HG03039 (cell line): ENCODE measurements around the gene CCDC28A.
A peak's percentile ranks its signal among the peaks of the same experiment; 100 is the strongest.

ENCODE experiments used
- ATAC-seq: cut with Tn5 transposase; IDR thresholded peaks from one replicate; pipeline ENCODE4 v1.9.1; 2021; ENCODE audit warnings: mild to moderate bottlenecking, moderate library complexity; ENCODE audit not compliant: unreplicated experiment

Gene CCDC28A

DNA sequence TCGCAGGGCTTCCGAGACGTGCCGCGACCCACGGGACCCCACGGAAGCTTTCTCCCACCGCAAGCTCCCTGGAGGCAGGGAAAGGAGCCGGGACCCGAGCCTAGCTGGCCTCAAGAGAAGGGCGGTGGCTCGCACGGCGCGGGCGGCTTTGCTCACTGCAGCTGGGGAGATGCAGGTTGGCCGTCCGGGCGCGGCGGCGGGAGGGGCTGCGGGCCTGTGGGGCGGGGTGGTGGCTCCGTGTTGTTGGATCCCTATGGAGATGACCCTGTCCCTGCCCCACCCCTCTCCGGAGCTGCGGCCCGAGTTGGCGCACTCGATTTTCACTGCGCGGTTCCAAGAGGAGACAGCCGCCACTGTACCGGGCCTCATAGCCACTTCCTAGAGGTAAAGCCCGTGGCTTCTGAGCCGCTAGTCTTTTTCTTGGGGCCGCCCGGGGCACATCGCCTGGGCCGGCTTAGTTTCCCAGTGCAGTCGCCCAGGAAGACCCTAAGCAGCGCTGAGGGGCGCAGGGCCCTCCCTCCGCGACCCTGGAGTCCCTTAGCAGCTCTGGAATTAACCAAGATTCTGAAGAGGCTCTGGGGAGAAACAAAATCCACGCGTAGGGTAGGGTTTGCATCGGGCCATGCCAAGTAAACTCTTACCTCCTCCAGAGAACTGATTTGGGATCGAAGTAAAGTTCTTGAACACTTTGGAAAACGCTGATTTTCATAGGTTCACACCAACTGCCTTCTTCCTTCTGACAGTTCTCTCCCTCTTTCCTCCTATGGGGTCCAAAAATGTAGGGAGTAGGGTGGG lies 22.4 kb downstream of the CCDC28A start, which contains the start of gene ECT2L:
Gene ECT2L (plus strand): TSS at position 279 of the 795 bp plus-strand sequence. CDS start 17,188 bp downstream, outside the sequence.
- no peak for ATAC-seq

DNA sequence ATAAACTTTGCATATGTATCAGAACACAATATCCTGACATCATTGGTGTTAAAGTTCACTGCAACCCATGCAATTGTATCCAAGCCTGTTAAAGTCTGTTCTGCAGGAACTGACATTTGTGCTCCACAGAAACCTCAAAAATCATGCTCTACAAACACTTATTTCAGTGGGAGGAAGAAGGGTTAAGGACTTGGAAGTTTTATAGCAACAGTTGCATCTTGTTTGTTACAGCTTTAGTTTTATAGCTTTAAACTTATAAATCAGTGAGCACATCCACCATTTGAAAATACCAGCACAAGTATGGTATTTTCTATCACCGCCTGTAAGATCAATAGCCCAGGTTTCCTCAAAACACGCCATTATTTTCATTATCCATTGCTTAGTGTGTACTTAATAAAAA lies 23.2 kb downstream of the CCDC28A start:
- no peak for ATAC-seq

DNA sequence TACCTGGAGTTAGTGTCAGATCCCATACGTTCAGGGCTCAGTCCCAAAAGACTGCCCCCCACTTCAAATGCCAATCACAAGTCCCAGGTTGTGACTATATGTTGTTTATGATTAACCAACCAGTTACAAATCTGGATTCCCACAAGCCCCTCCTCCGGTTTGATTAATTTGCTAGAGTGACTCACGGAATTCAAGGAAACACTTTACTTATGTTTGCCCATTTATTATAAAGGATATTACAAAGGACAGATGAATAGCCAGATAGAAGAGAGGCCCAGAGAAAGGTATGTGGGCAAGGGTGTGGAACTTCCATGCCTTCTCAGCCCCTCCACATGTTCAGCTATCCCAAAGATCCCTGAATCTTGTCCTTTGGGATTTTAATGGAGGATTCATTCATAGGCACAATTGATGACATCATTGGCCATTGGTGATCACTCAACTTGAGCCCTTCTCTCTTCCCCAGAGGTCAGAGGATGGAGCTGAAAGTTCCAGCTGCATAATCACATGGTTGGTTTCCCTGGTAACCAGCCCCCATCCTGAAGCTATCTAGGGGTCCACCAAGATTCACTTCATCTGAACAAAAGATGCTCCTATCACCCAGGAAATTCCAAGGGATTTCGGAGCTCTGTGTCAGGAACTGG lies 24.4 kb downstream of the CCDC28A start:
- no peak for ATAC-seq

DNA sequence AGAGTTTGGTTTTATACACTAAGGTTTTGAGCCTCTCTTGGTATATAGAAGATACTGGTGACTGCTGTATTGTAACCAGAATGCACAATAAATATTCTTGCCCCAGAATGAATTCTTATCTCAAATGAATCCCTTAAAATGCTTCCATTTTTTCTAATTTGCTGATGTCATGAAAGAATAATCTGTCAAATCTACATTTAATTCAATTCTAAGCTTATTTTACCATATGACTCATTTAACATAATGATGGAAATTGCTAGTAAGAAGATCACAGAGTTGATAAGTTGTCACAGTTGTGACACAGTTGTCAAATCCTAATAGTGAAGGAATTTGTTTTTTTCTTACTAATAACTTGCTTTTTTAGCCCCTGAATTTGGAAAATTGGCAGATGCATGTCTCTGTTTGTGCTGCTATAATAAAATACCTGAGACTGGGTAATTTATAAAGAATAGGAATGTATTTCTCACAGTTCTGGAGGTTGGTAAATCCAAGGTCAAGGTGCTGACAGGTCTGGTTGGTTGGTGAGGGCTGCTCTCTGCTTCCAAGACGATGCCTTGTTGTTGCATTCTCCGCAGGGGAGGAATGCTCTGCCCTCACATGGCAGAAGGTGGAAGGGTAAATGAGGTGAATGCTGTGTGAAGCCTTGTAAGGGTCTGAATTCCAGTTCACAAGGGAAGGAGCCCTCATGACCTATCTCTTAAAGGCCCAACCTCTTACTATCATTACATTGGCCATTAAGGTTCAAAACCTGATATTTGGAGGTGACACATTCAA lies 27.0 kb downstream of the CCDC28A start:
- ATAC-seq, result no peak

DNA sequence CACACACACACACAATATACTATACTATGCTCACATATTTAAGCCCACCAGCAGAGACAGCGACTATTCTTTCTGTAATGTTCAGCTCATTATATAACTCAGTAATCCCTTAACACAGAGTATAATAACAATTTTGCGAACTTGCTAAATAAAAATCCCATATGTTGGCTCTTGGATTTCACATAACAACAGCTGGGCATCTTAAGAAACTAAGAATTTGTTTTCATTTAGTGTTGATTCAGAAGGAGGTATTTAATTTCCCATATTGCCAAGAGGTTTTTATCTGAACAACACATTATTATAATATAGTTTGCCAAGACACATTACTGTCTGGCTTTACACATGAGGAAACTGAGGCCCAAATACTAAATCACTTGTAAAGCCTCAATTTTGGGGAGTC lies 29.8 kb downstream of the CCDC28A start:
- no peak for ATAC-seq

DNA sequence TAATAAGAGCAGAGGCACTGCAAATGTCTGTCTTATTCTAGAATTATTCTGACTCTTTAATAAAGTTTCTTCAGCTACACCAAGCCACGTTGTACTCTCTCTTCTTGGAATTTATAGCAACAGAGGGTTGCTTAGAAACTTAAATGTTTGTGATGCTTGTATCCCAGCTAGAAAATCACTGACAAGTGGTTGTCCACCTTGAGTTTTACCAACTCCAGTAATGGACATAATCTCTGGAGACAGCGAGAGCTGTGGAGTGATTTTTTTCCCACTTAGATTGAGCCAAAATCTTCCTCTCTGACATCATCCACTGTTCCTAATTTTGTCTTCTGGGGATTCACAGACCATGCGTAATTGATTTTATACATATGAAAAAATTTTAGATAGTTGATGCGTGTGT lies 30.3 kb downstream of the CCDC28A start:
- ATAC-seq, result no peak

DNA sequence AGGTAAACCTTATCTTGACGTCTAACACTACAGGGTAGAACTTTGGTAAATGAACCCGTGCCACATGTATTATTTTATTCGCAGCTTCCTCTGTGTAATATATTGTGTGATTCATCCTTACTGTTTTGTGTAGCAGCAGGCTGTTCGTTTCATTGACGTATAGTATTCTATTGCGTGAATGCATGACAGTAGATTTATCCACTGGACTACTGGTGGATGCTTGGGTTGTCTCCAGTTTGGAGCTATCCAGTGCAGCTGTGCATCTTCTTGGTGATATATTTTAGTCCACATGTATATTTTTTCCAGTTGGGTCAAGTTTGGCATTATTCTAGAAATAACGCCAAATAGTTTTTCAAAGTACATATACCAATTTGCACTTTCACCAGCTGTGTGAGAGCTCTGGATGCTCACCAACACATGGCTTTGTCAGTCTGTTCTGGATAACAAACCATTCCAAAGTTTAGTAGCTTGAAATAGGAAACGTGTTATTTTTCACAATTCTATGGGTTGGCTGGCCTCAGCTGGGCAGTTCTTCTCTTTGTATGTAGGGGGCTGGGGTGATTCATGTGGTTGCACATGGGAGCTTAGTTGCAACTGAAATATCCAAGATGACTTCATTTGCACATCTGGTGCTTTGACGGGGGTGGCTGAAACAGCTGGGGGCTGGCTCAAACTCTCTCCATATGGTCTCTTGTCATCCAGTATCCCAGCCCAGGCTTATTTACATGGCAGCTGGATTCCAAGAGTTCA lies 31.6 kb downstream of the CCDC28A start:
- no peak for ATAC-seq

DNA sequence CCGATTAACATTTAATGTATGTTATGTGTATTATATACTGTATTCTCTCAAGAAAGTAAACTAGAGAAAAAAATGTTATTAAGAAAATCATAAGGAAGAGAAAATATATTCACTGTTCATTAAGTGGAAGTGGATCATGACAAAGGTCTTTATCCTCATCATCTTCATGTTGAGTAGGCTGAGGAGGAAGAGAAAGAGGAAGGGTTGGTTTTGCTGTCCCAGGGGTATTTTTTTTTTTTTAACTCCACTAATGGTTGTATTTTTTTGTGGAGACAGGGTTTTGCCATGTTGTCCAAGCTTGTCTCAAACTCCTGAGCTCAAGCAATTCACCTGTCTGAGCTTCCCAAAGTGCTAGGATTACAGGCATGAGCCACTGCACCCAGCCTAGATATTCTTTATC lies 33.3 kb downstream of the CCDC28A start:
- no peak for ATAC-seq

DNA sequence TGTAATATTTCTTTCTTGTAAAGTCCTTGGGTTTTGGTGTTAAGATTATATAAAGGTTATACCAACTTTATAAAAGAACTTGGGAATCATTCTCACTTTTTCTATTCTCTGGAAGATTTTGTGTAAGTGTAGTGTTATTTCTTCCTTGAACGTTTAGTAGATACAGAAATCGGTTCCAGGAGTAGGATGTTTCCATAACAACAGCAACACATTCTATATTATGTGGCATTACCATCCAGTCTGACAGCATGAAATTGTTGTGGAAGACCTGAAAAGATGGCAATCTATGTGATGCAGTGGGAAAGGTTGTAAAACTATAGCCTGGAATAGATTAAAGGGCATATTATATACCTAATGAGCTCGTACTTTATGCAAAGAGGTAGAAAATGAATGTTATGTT lies 36.1 kb downstream of the CCDC28A start:
- ATAC-seq, result no peak

DNA sequence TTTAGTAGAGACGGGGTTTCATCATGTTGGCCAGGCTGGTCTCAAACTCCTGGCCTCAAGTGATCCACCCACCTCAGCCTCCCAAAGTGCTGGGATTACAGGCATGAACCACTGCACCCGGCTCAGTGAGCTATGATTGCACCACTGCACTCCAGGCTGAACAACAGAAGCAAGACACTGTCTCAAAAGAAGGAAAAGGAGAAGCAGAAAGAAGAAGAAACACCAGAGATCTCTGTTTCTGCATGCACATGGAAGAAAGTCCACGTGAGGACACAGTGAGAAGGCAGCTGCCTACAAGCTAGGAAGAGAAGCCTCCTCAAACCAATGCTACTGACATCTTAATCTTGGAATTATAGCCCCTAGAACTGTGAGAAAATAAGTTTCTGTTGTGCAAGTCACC lies 38.3 kb downstream of the CCDC28A start:
- no peak for ATAC-seq

DNA sequence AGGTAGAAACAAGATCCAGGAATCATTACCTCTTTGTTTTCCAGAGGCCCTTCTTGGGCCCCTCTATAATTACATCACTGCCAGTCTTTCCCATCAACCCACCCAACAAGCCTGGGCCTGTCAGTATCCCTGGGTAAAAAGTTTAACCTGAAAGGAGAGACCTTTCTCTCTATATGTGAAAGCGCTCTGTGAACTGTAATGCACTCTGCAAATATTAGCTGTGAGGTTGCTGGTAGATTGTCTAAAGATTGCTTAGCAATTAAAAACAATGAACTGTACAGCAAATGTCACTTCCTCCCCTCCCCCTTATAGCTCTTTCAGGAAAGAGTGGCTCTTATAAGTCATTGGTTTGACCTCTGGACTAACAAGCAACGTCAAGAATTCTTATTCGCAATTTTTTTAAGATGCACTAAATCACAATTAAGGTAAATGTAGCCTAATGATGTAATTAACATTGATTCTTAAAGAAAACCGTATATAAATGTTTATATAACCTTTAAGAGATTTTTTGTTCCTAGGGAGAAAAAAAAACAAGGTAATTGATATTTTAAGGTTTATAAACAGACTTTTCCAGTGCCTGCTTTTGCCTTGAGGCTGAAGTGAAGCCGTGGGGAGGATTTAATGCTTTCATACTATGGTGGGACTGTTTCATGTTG lies 40.7 kb downstream of the CCDC28A start:
- no peak for ATAC-seq

DNA sequence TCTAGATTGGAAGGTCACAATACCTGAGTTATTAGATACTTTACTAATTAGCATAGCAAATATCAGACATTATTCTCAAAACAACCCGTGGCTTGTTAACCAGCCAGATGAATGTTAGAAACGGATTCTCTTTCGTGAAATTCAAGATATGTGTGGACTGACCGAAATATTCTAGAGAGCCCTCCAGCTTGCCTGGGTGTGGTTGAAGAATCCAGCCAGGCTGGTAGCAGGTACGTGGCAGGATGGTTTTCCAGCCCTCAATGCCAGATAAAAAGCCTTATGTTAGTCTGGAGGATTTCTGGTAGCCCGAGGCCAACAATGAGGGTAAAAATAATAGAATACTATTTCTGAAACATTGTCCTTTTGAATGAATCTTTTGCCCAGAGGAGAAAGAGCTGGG lies 41.7 kb downstream of the CCDC28A start:
- no peak for ATAC-seq

DNA sequence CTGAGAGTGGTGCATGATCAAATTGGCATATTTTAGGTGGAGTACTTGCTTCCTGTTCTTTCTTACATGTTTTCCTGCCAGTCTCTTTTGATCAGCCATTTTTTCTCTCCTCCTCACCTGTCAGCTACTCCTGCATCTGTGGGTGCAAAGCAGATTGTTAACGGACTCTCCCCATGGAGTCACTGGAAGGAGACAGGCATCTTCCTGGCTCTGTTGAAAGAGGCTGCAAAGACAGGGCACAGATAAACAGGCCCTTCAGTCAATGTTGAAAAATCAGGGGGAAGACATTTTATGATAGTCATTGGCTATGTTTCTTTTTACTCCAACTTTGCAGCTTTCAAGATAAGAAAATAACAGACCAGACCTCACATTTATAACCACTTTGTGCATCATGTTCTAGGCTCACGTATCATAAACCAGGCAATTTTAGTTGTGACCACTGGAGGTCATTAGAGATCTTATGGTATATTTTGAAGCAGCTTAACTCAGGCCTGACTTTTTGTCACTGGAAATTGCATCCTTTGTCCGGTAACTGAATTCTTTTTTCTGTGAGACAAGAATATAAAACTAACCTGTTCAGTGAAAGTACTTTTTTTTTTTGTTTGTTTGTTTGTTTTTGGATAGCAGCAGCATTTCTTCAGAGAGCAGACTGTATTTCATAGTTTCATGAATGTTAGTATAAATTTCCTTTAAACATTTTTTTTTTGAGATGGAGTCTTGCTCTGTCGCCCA lies 42.4 kb downstream of the CCDC28A start:
- peak; percentile 45 for ATAC-seq

DNA sequence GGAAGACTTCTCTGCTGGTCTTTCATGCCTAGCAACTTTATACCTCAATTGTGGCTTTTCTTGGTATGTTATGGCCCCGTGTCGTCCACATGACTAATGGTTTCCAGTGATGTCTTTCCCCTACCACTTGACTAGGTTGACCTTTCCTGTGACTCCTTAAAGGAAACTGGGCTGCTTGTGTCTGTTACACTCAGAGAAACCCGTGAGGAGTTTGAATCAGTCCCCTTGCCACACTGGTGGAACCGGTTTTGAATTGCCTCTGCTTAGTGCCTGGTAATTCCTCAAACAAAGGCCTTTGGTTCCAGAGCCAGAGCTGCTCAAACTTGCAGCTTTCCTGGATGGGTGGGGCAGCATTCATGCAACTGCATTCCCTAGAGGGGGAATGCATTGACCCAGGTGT lies 44.2 kb downstream of the CCDC28A start:
- peak; percentile 32 for ATAC-seq

DNA sequence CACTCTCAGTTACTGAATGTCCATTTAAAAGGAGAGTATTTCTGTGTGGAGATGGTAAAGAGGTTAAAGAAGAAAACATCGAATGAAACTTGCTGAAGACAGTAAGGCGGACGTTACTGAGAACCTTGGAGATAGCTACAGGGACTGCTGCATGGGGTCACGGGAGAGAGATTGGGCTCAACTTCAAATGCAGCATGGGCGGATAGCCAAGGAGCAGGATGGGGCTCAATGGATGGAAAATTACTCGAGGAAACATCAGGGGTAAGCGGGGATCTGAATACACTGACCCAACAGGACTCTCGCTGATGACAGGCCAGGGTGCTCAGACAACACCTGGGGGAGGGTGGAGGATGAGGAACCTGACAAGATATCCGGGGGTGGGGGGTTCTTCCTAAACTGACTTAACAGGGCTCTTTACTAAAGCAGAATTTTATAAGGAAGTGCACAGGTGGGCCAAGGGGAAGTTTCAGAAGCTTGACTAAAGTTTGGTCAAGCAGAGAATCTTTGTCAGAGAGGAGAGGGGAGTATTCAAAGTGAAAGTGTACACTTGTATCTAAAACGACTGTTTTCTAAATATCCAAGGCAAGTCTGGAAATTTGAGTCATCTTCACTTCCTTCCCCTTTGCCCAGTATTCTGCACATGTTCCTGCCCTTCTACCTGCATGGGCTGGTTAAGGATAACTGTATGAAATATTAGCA lies 45.1 kb downstream of the CCDC28A start:
- peak; percentile 71 for ATAC-seq

DNA sequence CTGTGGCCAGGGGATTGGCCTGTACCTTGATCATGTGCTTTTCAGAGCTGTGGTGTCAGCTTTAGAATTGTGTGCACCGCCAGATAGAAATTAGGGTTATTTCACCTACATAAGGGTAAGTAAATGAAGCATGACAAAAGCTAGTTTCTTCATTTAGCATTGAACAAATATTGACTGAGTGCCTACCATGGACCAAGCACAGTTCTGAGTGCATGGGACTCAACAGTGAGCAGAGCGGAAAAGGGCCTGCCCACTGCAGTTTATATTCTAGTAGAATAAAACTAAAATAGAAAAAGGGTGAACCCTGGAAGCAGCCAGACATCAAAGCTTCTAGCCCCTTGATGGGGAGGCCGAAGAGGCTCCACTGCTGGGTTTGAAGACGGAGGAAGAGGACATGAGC lies 48.0 kb downstream of the CCDC28A start:
- no peak for ATAC-seq

DNA sequence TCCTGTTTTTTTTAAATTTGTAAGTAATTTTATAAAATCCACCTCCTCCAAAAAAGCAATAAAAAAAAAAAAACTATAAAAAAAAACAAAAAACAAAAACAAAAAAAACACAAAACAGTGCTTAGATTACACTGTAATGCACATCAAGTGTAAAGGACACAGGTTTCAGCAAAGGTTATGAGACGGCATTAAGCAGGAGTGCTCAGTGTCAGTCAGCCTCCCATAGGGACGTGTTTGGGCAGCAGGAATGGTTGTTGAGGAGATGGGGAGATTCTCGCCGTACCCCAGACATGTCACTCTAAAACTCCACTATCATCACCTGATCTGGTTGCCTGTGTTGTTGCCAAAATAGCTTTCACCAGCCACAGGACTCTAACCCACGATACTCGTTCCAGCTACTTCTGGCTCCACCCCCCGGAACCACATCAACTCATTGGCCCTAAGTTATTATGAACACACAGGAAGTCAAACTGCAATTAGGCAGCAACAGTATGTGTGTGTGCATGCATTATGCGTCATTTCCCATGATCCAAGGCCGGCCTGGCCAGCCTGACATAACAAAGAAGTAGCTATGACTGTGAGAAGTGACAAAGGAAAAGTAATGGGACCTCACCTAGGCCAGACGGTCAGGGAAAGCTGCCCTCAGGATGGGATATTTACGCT lies 51.0 kb downstream of the CCDC28A start:
- no peak for ATAC-seq

DNA sequence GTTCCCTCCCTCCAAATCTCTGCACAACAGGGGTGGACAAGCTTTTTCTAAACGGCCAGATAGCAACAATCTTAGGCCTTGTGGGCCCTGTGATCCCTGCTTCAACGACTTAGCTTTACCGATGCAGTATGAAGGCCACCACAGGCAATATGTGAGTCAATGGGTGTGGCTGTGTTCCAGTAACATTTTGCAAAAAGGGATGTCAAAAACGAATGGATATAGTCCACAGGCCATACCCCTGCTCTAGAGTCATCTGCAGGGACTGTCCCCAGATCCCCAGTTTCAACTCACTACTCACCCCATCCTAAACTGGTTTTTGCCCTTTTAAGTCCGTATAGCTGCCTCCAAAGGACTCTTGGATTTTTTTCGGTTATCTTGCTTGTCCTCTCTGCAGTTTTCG lies 56.7 kb downstream of the CCDC28A start:
- ATAC-seq, result no peak

DNA sequence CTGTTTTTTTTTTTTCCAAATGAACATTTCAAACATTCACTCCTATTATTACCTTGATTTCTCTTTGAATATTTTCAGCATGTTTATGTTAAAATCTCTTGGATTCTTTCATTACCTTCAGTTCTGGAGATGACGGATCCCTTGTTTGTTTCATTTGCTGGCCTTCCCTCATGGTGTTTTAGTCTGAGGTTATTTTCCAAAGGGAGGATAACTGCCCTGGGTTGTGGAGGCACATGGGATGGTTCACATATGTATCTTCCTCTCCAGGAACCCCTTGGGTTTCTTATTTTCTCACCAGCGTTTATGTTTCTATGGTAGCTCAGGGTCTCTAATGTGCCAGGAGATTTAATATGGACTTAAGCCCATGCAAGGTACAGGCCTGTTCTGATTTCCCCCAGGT lies 58.6 kb downstream of the CCDC28A start:
- ATAC-seq, result no peak
